Measurements from ENCODE around the gene ENOX1.

ENOX1 gene

DNA sequence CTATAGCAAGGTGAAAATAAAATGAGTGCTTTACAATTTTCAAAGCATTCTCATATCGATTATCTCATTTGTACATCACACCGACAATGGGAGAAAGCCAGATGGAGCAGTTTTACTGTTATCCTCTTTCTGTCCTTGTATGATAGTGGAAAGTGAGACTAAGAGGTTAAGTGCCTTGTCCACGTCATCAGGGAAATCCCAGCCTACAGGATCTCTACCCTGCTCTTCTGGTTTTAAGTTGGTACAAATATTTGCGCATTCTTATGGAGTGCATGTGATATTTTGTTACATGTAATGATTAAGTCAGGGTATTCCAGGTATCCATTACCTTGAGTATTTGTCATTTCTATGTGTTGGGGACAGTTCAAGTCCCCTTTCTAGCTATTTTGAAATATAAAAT is 12.4 kb upstream of the ENOX1 start:
- TF ChIP-seq, protein P1, sequence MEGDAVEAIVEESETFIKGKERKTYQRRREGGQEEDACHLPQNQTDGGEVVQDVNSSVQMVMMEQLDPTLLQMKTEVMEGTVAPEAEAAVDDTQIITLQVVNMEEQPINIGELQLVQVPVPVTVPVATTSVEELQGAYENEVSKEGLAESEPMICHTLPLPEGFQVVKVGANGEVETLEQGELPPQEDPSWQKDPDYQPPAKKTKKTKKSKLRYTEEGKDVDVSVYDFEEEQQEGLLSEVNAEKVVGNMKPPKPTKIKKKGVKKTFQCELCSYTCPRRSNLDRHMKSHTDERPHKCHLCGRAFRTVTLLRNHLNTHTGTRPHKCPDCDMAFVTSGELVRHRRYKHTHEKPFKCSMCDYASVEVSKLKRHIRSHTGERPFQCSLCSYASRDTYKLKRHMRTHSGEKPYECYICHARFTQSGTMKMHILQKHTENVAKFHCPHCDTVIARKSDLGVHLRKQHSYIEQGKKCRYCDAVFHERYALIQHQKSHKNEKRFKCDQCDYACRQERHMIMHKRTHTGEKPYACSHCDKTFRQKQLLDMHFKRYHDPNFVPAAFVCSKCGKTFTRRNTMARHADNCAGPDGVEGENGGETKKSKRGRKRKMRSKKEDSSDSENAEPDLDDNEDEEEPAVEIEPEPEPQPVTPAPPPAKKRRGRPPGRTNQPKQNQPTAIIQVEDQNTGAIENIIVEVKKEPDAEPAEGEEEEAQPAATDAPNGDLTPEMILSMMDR (IDR thresholded peaks at IDR 0.05; ENCODE audit: low read length, missing control alignments), result no peak
- H3K4me3 ChIP-seq (replicated peaks; ENCODE audit: low read depth, low read length), result no peak overlapping the region
- DNase-seq (ENCODE audit: low read depth), result no peak

DNA sequence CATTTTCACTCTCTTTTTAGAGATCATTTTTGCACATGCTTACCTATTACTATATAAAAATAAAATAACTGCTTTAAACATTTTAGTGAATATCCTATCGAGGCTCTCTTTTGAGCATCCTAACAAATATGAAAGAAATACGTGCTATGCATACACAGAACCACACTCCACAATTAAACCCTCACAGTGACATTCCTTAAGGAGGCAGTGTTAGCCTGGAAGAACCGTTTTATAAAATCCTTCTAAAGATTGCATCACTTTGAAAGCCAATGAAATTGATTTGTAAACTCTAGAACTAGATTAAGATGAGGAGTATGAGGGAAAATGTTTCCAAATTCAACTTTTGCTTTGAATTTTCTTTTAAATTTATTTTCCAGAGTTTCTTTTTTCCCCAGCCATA is 11.1 kb upstream of the ENOX1 start:
- DNase-seq (ENCODE audit: low read depth), result peak; percentile 38
- TF ChIP-seq, protein P1 (IDR thresholded peaks at IDR 0.05; ENCODE audit: low read length, missing control alignments), result peak; percentile 14

DNA sequence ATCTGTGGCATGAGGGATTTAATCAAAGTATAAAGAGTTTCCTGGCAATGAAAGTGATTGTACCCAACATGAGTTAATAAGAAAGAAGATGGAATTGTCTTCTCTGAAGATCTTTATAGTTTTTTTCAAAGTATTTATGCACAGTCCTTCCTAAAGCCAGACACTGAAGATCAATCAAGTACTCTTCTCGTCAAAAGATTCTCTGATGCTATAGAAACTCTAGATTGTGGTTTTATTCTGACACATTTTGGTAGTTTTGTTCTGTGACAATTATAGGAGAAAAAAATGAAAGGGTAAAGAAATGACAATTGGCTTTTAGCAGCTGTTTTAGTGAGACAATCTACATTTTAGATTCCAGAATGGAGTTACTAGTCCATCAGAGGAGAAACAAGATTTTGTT is 10.4 kb upstream of the ENOX1 start:
- TF ChIP-seq, protein P1 (IDR thresholded peaks at IDR 0.05; ENCODE audit: low read length, missing control alignments), result no peak
- no peak for DNase-seq (ENCODE audit: low read depth)
- H3K4me3 ChIP-seq (replicated peaks; ENCODE audit: low read depth, low read length), result no peak overlapping the region

More for the DNA sequence above, 11.1 kb upstream of the ENOX1 start:
- H3K4me3 ChIP-seq (replicated peaks; ENCODE audit: low read depth, low read length), result no peak overlapping the region

DNA sequence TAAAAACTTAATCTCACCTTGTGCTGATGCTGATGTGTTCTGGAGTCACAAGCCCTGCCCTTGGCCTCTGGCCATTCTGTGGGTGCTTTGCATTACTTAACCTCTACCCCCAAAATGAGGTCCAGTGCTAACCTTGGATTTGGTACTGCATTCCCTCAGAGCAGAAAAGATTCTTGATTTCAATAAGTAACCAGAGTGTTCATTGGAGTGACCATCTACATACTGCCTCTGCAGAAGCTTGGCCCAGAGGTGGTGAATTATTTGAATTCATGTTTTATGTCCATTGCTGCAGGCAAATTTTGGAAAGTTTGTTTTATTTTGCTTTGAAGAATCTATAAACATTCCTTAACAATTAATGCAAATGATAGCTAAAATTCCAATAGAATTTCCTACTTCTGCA is 7.6 kb upstream of the ENOX1 start:
- TF ChIP-seq, protein P1 (IDR thresholded peaks at IDR 0.05; ENCODE audit: low read length, missing control alignments), result no peak
- DNase-seq (ENCODE audit: low read depth), result no peak
- H3K4me3 ChIP-seq (replicated peaks; ENCODE audit: low read depth, low read length), result no peak overlapping the region

DNA sequence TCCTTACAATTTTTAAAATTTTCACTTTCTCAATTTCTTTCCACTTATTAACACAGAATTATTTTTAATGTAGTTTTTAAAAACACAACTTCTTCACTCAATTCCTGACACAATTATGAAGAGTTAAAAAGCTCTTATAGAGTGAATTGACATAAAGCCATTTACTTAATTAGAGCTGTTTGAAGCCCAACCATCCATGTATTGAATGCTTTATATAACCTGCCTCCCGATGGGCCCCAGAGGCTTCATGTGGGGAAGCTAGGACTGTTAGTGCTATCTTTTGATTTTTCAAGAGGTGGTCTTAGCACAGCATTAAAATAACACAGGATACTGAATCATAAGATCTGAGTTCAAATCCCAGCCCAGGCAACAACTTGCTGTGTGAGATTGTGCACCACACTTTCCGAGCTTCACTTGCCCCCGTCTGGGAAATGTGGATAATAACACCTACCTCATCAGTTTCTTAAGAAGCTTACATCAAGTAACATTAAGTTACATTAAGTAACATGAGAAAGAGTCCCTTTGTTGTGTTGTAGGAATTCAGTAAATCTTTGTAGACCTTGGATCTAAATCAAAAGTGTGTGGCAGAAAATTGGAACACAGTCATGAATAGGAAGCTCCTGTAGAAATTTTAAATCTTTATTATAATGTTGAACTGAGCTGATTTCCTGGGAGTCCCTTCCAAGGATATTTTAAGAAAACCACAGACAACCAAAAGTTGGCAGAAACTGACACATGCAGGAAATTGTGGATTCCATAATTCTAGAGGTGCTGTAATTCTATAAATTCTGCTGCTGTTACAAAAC is 5.5 kb upstream of the ENOX1 start:
- TF ChIP-seq, protein P1 (IDR thresholded peaks at IDR 0.05; ENCODE audit: low read length, missing control alignments), result peak; percentile 4
- peak; percentile 69 for DNase-seq (ENCODE audit: low read depth)
- H3K4me3 ChIP-seq (replicated peaks; ENCODE audit: low read depth, low read length), result no peak overlapping the region

DNA sequence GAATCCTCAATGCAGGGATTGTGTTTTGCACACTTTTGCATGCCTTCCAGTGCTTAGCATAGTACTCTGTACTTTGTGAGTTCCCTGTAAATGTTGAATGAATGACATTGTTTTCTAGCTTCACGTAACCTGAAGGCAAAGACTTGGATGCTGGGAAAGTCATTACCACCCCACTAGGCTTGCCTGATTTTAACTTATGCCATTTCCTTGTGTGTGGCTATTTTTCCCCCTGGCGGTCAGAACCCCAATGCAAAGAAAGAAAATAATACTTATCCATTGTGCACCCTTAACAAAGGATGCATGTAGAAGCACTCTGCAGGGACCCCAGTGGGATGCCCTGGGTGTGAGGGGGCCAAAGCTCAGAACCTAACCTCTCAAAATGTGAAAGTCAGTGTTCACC is 1.2 kb upstream of the ENOX1 start:
- H3K4me3 ChIP-seq (replicated peaks; ENCODE audit: low read depth, low read length), result peak overlapping the region; percentile 65
- TF ChIP-seq, protein P1 (IDR thresholded peaks at IDR 0.05; ENCODE audit: low read length, missing control alignments), result peak; percentile 53
- peak; percentile 69 for DNase-seq (ENCODE audit: low read depth)

DNA sequence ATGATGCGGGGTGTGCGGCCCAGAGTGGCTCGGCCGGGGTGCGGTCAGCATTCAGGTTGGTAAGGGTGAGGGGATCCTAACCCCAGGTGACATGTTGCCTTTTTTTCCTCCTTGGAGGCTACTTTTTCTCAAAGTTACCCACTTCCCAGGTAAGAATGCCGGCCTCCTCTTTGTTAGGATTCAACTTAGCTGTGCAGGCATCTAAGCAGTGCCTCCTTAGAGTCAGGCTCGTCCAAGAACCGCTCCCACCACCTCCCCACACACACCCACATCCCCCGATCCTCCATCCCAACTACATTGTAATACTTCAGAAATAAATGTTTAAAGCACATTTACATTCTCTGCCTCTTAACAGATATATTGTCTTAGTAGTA is 733 bp upstream of the ENOX1 start:
- no peak for DNase-seq (ENCODE audit: low read depth)
- TF ChIP-seq, protein P1 (IDR thresholded peaks at IDR 0.05; ENCODE audit: low read length, missing control alignments), result no peak
- peak overlapping the region; percentile 65 for H3K4me3 ChIP-seq (replicated peaks; ENCODE audit: low read depth, low read length)
